H1 (cell line): ENCODE data around the gene SLC11A1. TPM values are rescaled to one million over a fixed set of nuclear protein-coding genes. Genes with fewer than 3 reads are reported as not detected.

Source experiments
- CTCF ChIA-PET: fragments of 300-600 bp; sonication (Branson Sonifier 250); formaldehyde crosslinking; loops from one replicate; lab custom pipeline; 2021; ENCODE audit not compliant: partially characterized antibody; lab: Charles Lee
- POLR2A ChIA-PET: fragments of 300-600 bp; sonication (Branson Sonifier 250); formaldehyde crosslinking; loops from one replicate; lab custom pipeline; 2021; ENCODE audit warnings: inconsistent platforms; ENCODE audit not compliant: partially characterized antibody; lab: Charles Lee
- DNase-seq, 2 experiments: peaks; one replicate each; pipeline versions ENCODE4 v3.0.0 to v3.0.0-alpha.2; 2010 to 2022; ENCODE audit warnings: low spot score in 2 of 2, low read depth in 1 of 2, mixed read lengths in 1 of 2
- FAIRE-seq: peaks from 2 replicates; lab custom pipeline; 2011; peaks lifted over from hg19 to GRCh38; lab: Jason Lieb, UNC
- H2AFZ ChIP-seq: 2 replicates; pipeline ENCODE4 v1.8.1; 2012; ENCODE audit warnings: low read length, inconsistent platforms
- H2AK5ac ChIP-seq: 2 replicates; pipeline ENCODE4 v1.6.1; 2013; ENCODE audit warnings: low read depth, low read length
- H2BK120ac ChIP-seq: replicated peaks from 2 replicates; pipeline ENCODE3; 2013; ENCODE audit warnings: low read depth, low read length, inconsistent platforms
- H2BK12ac ChIP-seq: 2 replicates; pipeline ENCODE4 v1.6.1; 2013; ENCODE audit warnings: low read depth, low read length
- H2BK15ac ChIP-seq: 2 replicates; pipeline ENCODE4 v1.6.1; 2013; ENCODE audit warnings: low read length
- H2BK20ac ChIP-seq: 2 replicates; pipeline ENCODE4 v1.6.1; 2013; ENCODE audit warnings: low read length
- H2BK5ac ChIP-seq: 2 replicates; pipeline ENCODE4 v1.6.1; 2013; ENCODE audit warnings: low read depth, low read length
- H3K14ac ChIP-seq: 2 replicates; pipeline ENCODE4 v1.6.1; 2013; ENCODE audit warnings: inconsistent platforms; ENCODE audit not compliant: insufficient read length
- H3K18ac ChIP-seq: 2 replicates; pipeline ENCODE4 v1.6.1; 2013; ENCODE audit warnings: low read length; ENCODE audit errors: extremely low read depth
- H3K23ac ChIP-seq: 2 replicates; pipeline ENCODE4 v1.6.1; 2013; ENCODE audit warnings: inconsistent platforms; ENCODE audit not compliant: insufficient read length
- H3K23me2 ChIP-seq: 2 replicates; pipeline ENCODE4 v1.6.1; 2013; ENCODE audit warnings: low read depth, low read length
- H3K27ac ChIP-seq: 2 replicates; pipeline ENCODE4 v1.6.1; 2011; ENCODE audit warnings: low read depth, low read length, inconsistent platforms
- H3K27me3 ChIP-seq, 4 experiments: replicated peaks in 1 of 4; 1 replicate in 1 of 4; 2 replicates in 3 of 4; pipeline versions ENCODE4 v1.6.1 to v1.8.1; 2011 to 2013; ENCODE audit warnings: low read length in 3 of 4, mild to moderate bottlenecking in 3 of 4, inconsistent platforms in 2 of 4, mixed read lengths in 2 of 4, moderate library complexity in 1 of 4; ENCODE audit not compliant: control insufficient read depth in 3 of 4, insufficient read depth in 3 of 4; ENCODE audit errors: extremely low read depth in 1 of 4
- H3K36me3 ChIP-seq, 4 experiments: 2 replicates each; pipeline versions ENCODE4 v1.6.1 to v1.8.1; 2011 to 2013; ENCODE audit warnings: mild to moderate bottlenecking in 4 of 4, low read length in 3 of 4, moderate library complexity in 2 of 4, control low read depth in 1 of 4, inconsistent platforms in 1 of 4; ENCODE audit not compliant: insufficient read depth in 4 of 4, control insufficient read depth in 2 of 4
- H3K4ac ChIP-seq: replicated peaks from 2 replicates; pipeline ENCODE3; 2013; ENCODE audit warnings: low read length, low read depth, mixed read lengths, inconsistent platforms; ENCODE audit not compliant: insufficient read length
- H3K4me1 ChIP-seq, 4 experiments: replicated peaks in 1 of 4; 1 replicate in 1 of 4; 2 replicates in 3 of 4; pipeline versions ENCODE4 v1.6.1 to v1.8.1; 2011 to 2013; ENCODE audit warnings: low read length in 3 of 4, inconsistent platforms in 2 of 4, mixed read lengths in 1 of 4; ENCODE audit not compliant: insufficient read depth in 4 of 4, control insufficient read depth in 3 of 4
- H3K4me2 ChIP-seq, 2 experiments: 2 replicates each; pipeline versions ENCODE4 v1.6.1 to v1.8.1; 2011 to 2013; ENCODE audit warnings: low read depth in 2 of 2, low read length in 2 of 2, control low read depth in 1 of 2, inconsistent platforms in 1 of 2, mild to moderate bottlenecking in 1 of 2; ENCODE audit not compliant: insufficient read depth in 1 of 2
- H3K4me3 ChIP-seq, 4 experiments: fragments of 200-600, 300-600 bp in 1 of 4; sonication (generic), shearing (Covaris generic), sonication (Bioruptor Twin) in 1 of 4; 2 replicates each; pipeline versions ENCODE4 v1.5.1 to v1.8.1; 2011 to 2016; ENCODE audit warnings: low read length in 4 of 4, low read depth in 3 of 4, control low read depth in 2 of 4, inconsistent platforms in 2 of 4, mild to moderate bottlenecking in 2 of 4, mixed read lengths in 1 of 4, moderate library complexity in 1 of 4; ENCODE audit not compliant: insufficient read depth in 2 of 4; ENCODE audit errors: extremely low read depth in 1 of 4
- H3K56ac ChIP-seq: replicated peaks from 2 replicates; pipeline ENCODE3; 2013; ENCODE audit warnings: low read depth, mild to moderate bottlenecking, mixed read lengths, low read length, inconsistent platforms; ENCODE audit not compliant: insufficient read length
- H3K79me1 ChIP-seq: 2 replicates; pipeline ENCODE4 v1.6.1; 2013; ENCODE audit warnings: low read depth, low read length, control low read depth
- H3K79me2 ChIP-seq, 2 experiments: 2 replicates each; pipeline versions ENCODE4 v1.6.1 to v1.8.1; 2012 to 2013; ENCODE audit warnings: low read length in 2 of 2, mild to moderate bottlenecking in 2 of 2, inconsistent platforms in 1 of 2; ENCODE audit not compliant: insufficient read depth in 2 of 2, control insufficient read depth in 1 of 2
- H3K9ac ChIP-seq, 4 experiments: replicated peaks in 1 of 4; 1 replicate in 1 of 4; 2 replicates in 3 of 4; pipeline versions ENCODE4 v1.6.1 to v1.8.1; 2011 to 2013; ENCODE audit warnings: low read depth in 3 of 4, low read length in 3 of 4, control low read depth in 2 of 4, mild to moderate bottlenecking in 2 of 4, moderate library complexity in 2 of 4, inconsistent platforms in 1 of 4; ENCODE audit errors: extremely low read depth in 1 of 4
- H3K9me3 ChIP-seq, 2 experiments: 2 replicates each; pipeline versions ENCODE4 v1.6.1 to v1.8.1; 2012 to 2013; ENCODE audit warnings: mild to moderate bottlenecking in 2 of 2, moderate library complexity in 2 of 2, control low read depth in 1 of 2, inconsistent platforms in 1 of 2, low read depth in 1 of 2, low read length in 1 of 2, mixed read lengths in 1 of 2; ENCODE audit not compliant: insufficient read depth in 2 of 2
- H4K20me1 ChIP-seq, 2 experiments: replicated peaks in 1 of 2; 2 replicates each; pipeline versions ENCODE3 to v1.8.1; 2011 to 2013; ENCODE audit warnings: inconsistent platforms in 2 of 2, low read length in 2 of 2, mild to moderate bottlenecking in 1 of 2; ENCODE audit not compliant: insufficient read depth in 2 of 2, control insufficient read depth in 1 of 2
- H4K5ac ChIP-seq: 2 replicates; pipeline ENCODE4 v1.6.1; 2013; ENCODE audit warnings: low read length, low read depth, mixed read lengths, inconsistent platforms; ENCODE audit not compliant: insufficient read length
- H4K8ac ChIP-seq: 2 replicates; pipeline ENCODE4 v1.8.0; 2013; ENCODE audit warnings: mild to moderate bottlenecking, moderate library complexity, low read length, inconsistent platforms; ENCODE audit not compliant: insufficient read depth; ENCODE audit errors: extremely low read depth
- H4K91ac ChIP-seq: replicated peaks from 2 replicates; pipeline ENCODE3; 2013; ENCODE audit warnings: low read length, mixed read lengths, inconsistent platforms; ENCODE audit not compliant: insufficient read length
- ATF3 ChIP-seq: IDR thresholded peaks from 2 replicates; pipeline ENCODE4 v1.6.1; 2011; ENCODE audit warnings: low read depth, mild to moderate bottlenecking, low read length; ENCODE audit not compliant: insufficient read depth
- CEBPB ChIP-seq: IDR thresholded peaks from 2 replicates; pipeline ENCODE4 v1.6.1; 2012; ENCODE audit warnings: low read depth, low read length
- GABPA ChIP-seq: IDR thresholded peaks from 2 replicates; pipeline ENCODE4 v1.6.1; 2011; ENCODE audit warnings: mild to moderate bottlenecking, low read length, moderate library complexity, borderline replicate concordance; ENCODE audit not compliant: insufficient read depth
- GTF2F1 ChIP-seq: IDR thresholded peaks from 2 replicates; pipeline ENCODE4 v1.6.1; 2012; ENCODE audit warnings: low read depth, low read length, improper control_type of control experiment, borderline replicate concordance
- MAFK ChIP-seq: IDR thresholded peaks from 2 replicates; pipeline ENCODE4 v1.6.1; 2012; ENCODE audit warnings: low read depth, mild to moderate bottlenecking, improper control_type of control experiment, low read length
- PHF8 ChIP-seq: fragments of 200-600 bp; sonication (generic); conservative IDR thresholded peaks from 2 replicates; pipeline ENCODE4 v1.7.1; 2012; ENCODE audit warnings: low read depth, mild to moderate bottlenecking, inconsistent platforms, low read length, moderate library complexity
- RAD21 ChIP-seq, 2 experiments: IDR thresholded peaks in 1 of 2; conservative IDR thresholded peaks in 1 of 2; 2 replicates each; pipeline ENCODE4 v1.6.1; 2011; ENCODE audit warnings: low read depth in 2 of 2, low read length in 2 of 2, improper control_type of control experiment in 1 of 2, inconsistent platforms in 1 of 2, mild to moderate bottlenecking in 1 of 2, moderate library complexity in 1 of 2
- SIN3A ChIP-seq, 2 experiments: IDR thresholded peaks in 1 of 2; conservative IDR thresholded peaks in 1 of 2; 2 replicates each; pipeline ENCODE4 v1.6.1; 2011 to 2012; ENCODE audit warnings: low read length in 2 of 2, improper control_type of control experiment in 1 of 2, low read depth in 1 of 2, mild to moderate bottlenecking in 1 of 2
- SRF ChIP-seq: IDR thresholded peaks from 2 replicates; pipeline ENCODE4 v1.6.1; 2011; ENCODE audit warnings: mild to moderate bottlenecking, low read depth, low read length, moderate library complexity
- TAF1 ChIP-seq: IDR thresholded peaks from 2 replicates; pipeline ENCODE4 v1.6.1; 2011; ENCODE audit warnings: mild to moderate bottlenecking, low read depth, low read length
- TEAD4 ChIP-seq: IDR thresholded peaks from 2 replicates; pipeline ENCODE4 v1.6.1; 2012; ENCODE audit warnings: low read depth, low read length, inconsistent platforms, mixed read lengths
- WGBS, 2 experiments: shearing (Covaris generic) in 1 of 2; methylation state at CpG; one replicate each; pipeline versions ENCODE4 v1.1.6 to v1.1.7; 2013 to 2015; ENCODE audit warnings: low lambda C conversion rate in 2 of 2, mixed read lengths in 2 of 2, inconsistent platforms in 1 of 2, low coverage in 1 of 2, missing lambda C conversion rate in 1 of 2; ENCODE audit not compliant: insufficient replicate concordance in 2 of 2, insufficient coverage in 1 of 2, insufficient read length in 1 of 2; ENCODE audit errors: extremely low coverage in 1 of 2, missing lambda C conversion rate in 1 of 2; 5-methylcytosine and 5-hydroxymethylcytosine counted together
- polyA plus RNA-seq, 7 experiments: library from polyadenylated mRNA; depleted of rRNA in 3 of 7; stranded (reverse) in 5 of 7; unstranded in 2 of 7; fragments of >200 nt in 5 of 7; fragments of 200-250 nt in 2 of 7; gene quantifications; 1 replicate in 5 of 7; 2 replicates in 1 of 7; 4 replicates in 1 of 7; pipeline versions ENCODE4 v1.2.1 to v1.2.3, GENCODE V29; 2011 to 2013; ENCODE audit warnings: missing spikeins in 2 of 7, mixed read lengths in 2 of 7
- total RNA-seq: library from RNA; stranded (reverse); fragmentation: NEBNext Ultra II Directional; extraction: Animal tissue kit (Norgen Biotek cat#: 25700); gene quantifications from 2 replicates; pipeline ENCODE4 v1.2.1, GENCODE V29; 2021

The SLC11A1 gene
- total and polyA plus RNA-seq, 2 of the 8 experiments (the other 6 are each of a cell fraction or from before 2014, with no cell fraction given) = 0.20 to 0.43 TPM

- 77% methylated on average over 9 of the region's 9 CpGs; no CpG with 5 or more reads in 1 of the 2 experiments for WGBS, 2 experiments
- Histone ChIP-seq H3K9ac (no peak within 1 kb of the TSS; a peak in 1 of 7 replicates), H2AK5ac (no peak within 1 kb of the TSS), H3K23me2 (no peaks in the 10 kb centered on the region), H2BK20ac (0 out of 2 replicates have a peak within 1 kb of the TSS, but pooled peaks have one; percentile 32), H3K14ac (no peak within 1 kb of the TSS), H3K18ac (peak within 1 kb of the TSS; percentile 48; the same call in 1 of the 2 replicates), H4K91ac (peak within 1 kb of the TSS; percentile 74), H2BK120ac (no peak within 1 kb of the TSS), H3K9me3 (no peaks in the 10 kb centered on the region), H3K36me3 (no peaks in the 10 kb centered on the region), H3K4me1 (peaks cover 0 to 10% (median 2%) of the 10 kb centered on the region in 4 experiments; a peak in 2 of 7 replicates), H2BK12ac (no peak within 1 kb of the TSS), H2AFZ (no peak within 1 kb of the TSS; the same call in 1 of the 2 replicates), H4K8ac (peak within 1 kb of the TSS; percentile 38), H2BK15ac (no peak within 1 kb of the TSS; the same call in 1 of the 2 replicates), H3K56ac (no peak within 1 kb of the TSS), H3K79me2 (no peaks in the 10 kb centered on the region), H2BK5ac (no peak within 1 kb of the TSS), H4K5ac (no peak within 1 kb of the TSS), H3K27me3 (no peaks in the 10 kb centered on the region), H3K79me1 (no peaks in the 10 kb centered on the region; the same call in 1 of the 2 replicates), H3K4ac (peak within 1 kb of the TSS; percentile 13), H4K20me1 (no peaks in the 10 kb centered on the region), H3K23ac (no peak within 1 kb of the TSS), H3K4me2 (no peak within 1 kb of the TSS), H3K4me3 (no peak within 1 kb of the TSS), H3K27ac (no peak within 1 kb of the TSS)
- DNase-seq = no peak
- no peak for FAIRE-seq
- CTCF ChIA-PET = interaction anchor here (1.0 kb wide), 1 partner anchor 9 kb away, joined by 3 read pairs; no protein-coding TSS in a partner anchor
- POLR2A ChIA-PET = interaction anchor here (1.0 to 1.8 kb wide), 2 partner anchors 9 to 12 kb away, joined by 4 to 7 read pairs; no protein-coding TSS in a partner anchor
- TF ChIP-seq CEBPB = no peak
- TF ChIP-seq TEAD4 = no peak
- TF ChIP-seq RAD21 (IDR thresholded peaks at IDR 0.05 in 1 of 2, conservative IDR thresholded peaks at IDR 0.05 in 1 of 2; ENCODE audit: low read depth in 2 of 2, low read length in 2 of 2) = no peak
- TF ChIP-seq GABPA = no peak
- TF ChIP-seq ATF3 = no peak
- TF ChIP-seq TAF1 = 0 out of 2 replicates have a peak, but pooled peaks have one; percentile 16
- no peak for TF ChIP-seq GTF2F1
- no peak for TF ChIP-seq MAFK
- no peak for TF ChIP-seq PHF8
- no peak for TF ChIP-seq SIN3A (conservative IDR thresholded peaks at IDR 0.05 in 1 of 2, IDR thresholded peaks at IDR 0.05 in 1 of 2; ENCODE audit: low read depth in 1 of 2, low read length in 2 of 2)
- TF ChIP-seq SRF = peak; percentile 95
Measured at GRCh38 chr2:218418717-218419458, 36.8 kb downstream of the SLC11A1 start, which contains the start of gene VIL1. Gene VIL1, plus strand, starts transcription at chr2:218419123. Its CDS starts 4,656 bp downstream, at chr2:218423779.
